Measurements from ENCODE around the gene COL4A2. TPM values are rescaled to one million over a fixed set of nuclear protein-coding genes. Genes with fewer than 3 reads are reported as not detected.

The COL4A2 gene
- total RNA-seq, 8 experiments from 2014 or later = 3.5 to 379 (median 30.2) TPM

DNA sequence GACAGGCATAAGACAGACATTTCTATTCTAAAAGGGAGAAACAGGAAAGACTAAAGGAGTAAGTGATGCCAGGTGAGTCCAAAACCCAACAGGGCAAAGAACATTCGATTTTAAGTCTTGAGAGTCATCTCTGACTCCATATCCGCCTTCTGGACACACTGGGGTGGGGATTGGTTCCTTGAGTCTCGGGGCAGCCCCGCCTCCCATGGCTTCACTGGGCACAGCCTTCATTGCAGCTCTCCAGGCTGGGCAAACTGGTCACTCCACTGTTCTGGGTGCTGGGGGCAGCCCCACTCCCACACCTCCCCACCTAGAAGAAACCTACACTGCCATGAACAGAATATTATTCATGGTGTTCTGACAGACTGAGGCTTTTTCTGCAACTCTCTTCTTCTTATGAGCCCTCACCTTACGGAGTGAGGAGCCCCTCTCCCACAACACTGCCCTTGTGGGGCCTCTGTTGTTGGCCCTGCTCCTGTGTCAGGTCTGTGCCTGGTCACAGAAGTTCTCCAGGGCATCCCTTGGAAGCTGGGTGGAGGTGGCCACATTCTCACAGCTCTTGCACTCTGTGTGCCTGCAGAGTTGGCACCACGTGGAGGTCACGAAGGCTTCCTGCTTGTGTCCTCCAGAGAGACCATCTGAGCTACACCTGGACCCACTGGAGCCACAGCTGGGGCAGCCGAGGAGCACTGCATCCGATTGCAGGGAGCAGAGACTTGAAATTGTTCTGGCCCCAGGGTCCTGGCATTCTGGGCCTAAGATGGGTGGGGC, 95.4 kb downstream of the COL4A2 start:
- in situ Hi-C loops (cut with MboI; ENCODE audit: low pct_unique_long_range_greater_than_20kb in 2 of 9, low sequenced_read_pairs in 9 of 9, unreplicated experiment in 9 of 9) = loop anchor here in 5 of 9 experiments (25.0 kb wide), 1 partner anchor 165 kb away; no protein-coding TSS in a partner anchor
- peaks cover 0 to 4% of the 10 kb centered on the region in 2 donors for H3K4me1 ChIP-seq (replicated peaks in 1 of 2)

DNA sequence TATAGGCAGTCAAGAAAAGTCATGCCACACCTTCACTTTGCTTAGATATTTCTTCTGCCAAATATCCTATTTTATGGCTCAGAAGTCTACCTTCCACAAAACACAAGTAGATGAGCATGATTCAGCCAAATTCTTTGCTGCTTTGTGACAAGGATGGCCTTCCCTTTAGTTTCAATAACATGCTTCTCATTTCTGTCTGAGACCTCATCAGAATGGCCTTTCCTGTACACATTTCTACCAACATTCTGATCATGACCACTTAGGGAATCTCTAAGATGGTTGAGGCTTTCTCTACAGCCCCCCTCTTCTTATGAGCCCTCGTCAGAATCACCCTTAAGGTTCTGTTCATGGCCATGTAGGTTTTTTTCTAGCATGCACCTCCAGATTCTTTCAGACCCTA, 96.2 kb downstream of the COL4A2 start:
- 57 to 100% (median 82%) methylated on average over 1 of the region's 1 CpG; no CpG with 5 or more reads in 4 of the 10 experiments for WGBS, 10 experiments
- ATAC-seq (replicated peaks in 6 of 8) = no peak
- in situ Hi-C loops (cut with MboI; ENCODE audit: low pct_unique_long_range_greater_than_20kb in 2 of 9, low sequenced_read_pairs in 9 of 9, unreplicated experiment in 9 of 9) = loop anchor here in 5 of 9 experiments (25.0 kb wide), 1 partner anchor 166 kb away; no protein-coding TSS in a partner anchor
- no peak overlapping the region for H3K4me3 ChIP-seq
- no peak overlapping the region for H3K27ac ChIP-seq
- peaks cover 0 to 4% of the 10 kb centered on the region in 2 donors for H3K4me1 ChIP-seq (replicated peaks in 1 of 2)

More for the DNA sequence above, 95.4 kb downstream of the COL4A2 start:
- no peak for ATAC-seq (replicated peaks in 6 of 8)
- WGBS, 10 experiments = 80 to 100% (median 96%) methylated on average over 1 to 9 of the region's 9 CpGs; no CpG with 5 or more reads in 1 of the 10 experiments
- Histone ChIP-seq H3K27ac (no peak overlapping the region), H3K4me3 (no peak overlapping the region)

DNA sequence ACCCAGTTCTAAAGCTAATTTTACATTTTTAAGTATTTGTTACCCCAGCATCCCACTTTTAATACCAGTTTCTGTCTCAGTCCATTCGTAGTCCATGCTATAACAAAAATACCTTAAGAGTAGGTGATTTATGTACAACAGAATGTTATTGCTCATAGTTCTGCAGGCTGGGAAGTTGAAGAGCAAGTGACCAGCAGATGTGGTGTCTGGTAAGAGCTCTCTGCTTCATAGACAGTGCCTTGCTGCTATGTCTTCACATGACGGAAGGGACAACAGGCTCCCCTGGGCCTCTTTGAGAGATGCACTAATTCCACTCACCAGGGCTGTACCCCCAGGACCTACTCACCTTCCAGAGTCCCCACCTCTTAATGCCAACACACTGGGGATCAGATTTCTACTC, 96.6 kb downstream of the COL4A2 start:
- no peak for ATAC-seq (replicated peaks in 6 of 8)
- in situ Hi-C loops (cut with MboI; ENCODE audit: low pct_unique_long_range_greater_than_20kb in 2 of 9, low sequenced_read_pairs in 9 of 9, unreplicated experiment in 9 of 9) = loop anchor here in 5 of 9 experiments (25.0 kb wide), 1 partner anchor 166 kb away; no protein-coding TSS in a partner anchor
- no peak overlapping the region for H3K4me3 ChIP-seq
- 0 to 80% (median 43%) methylated on average over 1 to 2 of the region's 2 CpGs; no CpG with 5 or more reads in 3 of the 10 experiments for WGBS, 10 experiments
- peaks cover 0 to 4% of the 10 kb centered on the region in 2 donors for H3K4me1 ChIP-seq (replicated peaks in 1 of 2)
- H3K27ac ChIP-seq = no peak overlapping the region

DNA sequence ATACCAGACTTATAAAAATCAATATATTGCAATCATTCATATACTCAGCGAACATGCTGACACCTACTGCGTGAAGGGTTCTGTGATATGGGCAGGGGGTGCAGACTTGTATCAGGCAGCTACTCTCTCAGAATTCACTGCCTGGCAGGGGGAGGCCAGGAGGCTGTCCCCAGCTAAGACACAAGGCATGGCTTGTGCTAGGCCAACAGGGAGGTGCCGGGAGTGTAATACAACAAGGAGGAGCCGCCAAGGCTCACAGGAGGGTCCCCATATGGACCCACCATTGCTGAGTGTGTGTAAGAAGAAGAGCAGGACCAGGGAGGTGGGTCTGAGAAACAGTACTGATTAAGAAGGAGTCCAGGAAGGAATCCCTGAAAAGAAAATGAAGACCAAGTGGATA, 97.2 kb downstream of the COL4A2 start:
- H3K27ac ChIP-seq = no peak overlapping the region
- 83 to 100% (median 100%) methylated on average over 1 to 4 of the region's 4 CpGs; no CpG with 5 or more reads in 1 of the 10 experiments for WGBS, 10 experiments
- no peak overlapping the region for H3K4me3 ChIP-seq
- H3K4me1 ChIP-seq (replicated peaks in 1 of 2) = peaks cover 0 to 4% of the 10 kb centered on the region in 2 donors
- ATAC-seq (replicated peaks in 6 of 8) = peak in 1 of 8 experiments; percentile 27
- in situ Hi-C loops (cut with MboI; ENCODE audit: low pct_unique_long_range_greater_than_20kb in 2 of 9, low sequenced_read_pairs in 9 of 9, unreplicated experiment in 9 of 9) = loop anchor here in 5 of 9 experiments (25.0 kb wide), 1 partner anchor 167 kb away; no protein-coding TSS in a partner anchor

DNA sequence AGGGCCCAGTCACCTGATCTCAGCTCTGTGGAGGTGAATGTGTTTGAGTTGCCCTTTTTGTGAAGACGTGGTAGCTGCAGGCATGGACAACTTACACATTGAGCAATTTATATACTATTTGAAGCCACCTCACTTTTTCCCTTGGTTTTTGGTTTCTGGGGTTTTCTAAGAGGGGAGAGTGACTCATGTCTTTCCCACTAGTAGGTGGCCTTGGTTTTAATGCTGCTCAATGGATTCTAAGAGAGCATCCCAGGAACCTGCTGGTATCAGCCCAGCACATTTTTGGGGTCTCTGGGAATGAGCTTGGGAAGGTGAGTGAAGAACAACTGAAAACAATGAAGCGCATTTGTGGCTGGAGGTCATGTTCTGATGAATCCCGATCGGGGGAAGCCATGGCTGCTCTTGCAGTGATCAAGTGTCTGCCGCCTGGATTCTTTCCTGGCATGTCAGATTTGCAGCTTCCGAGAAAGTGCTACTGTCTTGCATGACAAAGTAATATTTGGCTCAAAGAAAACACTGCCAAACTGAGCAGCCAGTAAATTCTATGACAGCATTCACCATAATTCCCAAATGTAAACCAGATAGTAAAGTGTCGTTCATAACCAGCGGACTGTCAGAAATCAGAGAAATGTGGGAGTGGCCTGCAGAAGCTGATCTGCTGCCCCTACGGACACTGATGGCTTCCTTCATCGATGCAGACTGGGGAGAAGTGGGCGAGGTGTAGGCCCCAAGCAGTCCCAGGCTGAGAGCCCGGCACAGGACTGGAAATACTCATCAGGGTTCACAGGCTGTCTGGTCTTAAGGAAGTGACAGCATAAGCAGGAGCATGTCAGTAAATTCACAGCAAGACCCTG, 98.7 kb downstream of the COL4A2 start:
- WGBS, 10 experiments = 0 to 83% (median 78%) methylated on average over 1 to 8 of the region's 12 CpGs; no CpG with 5 or more reads in 2 of the 10 experiments
- ATAC-seq (replicated peaks in 6 of 8) = peak in 4 of 8 experiments; percentile 9 to 88 (median 48)
- in situ Hi-C loops (cut with MboI; ENCODE audit: low pct_unique_long_range_greater_than_20kb in 2 of 9, low sequenced_read_pairs in 9 of 9, unreplicated experiment in 9 of 9) = loop anchor here in 5 of 9 experiments (25.0 kb wide), 1 partner anchor 169 kb away; no protein-coding TSS in a partner anchor
- Histone ChIP-seq H3K27ac (no peak overlapping the region), H3K4me3 (no peak overlapping the region), H3K4me1 (replicated peaks in 1 of 2) (peaks cover 0 to 4% of the 10 kb centered on the region in 2 donors)

DNA sequence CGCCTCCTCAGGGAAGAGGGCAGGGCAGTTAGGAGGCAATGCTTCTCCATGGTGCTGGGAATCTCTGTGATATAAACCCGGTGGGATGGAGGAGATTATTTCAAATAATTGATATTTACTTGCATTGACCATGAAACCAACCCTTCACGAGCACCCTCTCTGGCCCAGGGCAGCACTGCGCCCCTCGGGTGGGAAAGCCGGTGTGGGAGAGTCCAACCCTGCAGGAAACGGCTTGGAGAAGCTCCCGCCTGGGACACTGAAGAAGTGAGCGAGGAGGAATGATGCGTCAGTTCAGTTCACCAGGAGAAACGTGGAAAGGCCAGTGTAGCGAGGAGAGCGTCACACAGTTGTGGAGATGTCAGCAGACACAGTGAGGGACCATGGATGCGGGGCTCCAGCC, 99.9 kb downstream of the COL4A2 start:
- in situ Hi-C loops (cut with MboI; ENCODE audit: low pct_unique_long_range_greater_than_20kb in 2 of 9, low sequenced_read_pairs in 9 of 9, unreplicated experiment in 9 of 9) = loop anchor here in 5 of 9 experiments (25.0 kb wide), 1 partner anchor 170 kb away; no protein-coding TSS in a partner anchor
- ATAC-seq (replicated peaks in 6 of 8) = no peak
- Histone ChIP-seq H3K4me3 (no peak overlapping the region), H3K27ac (no peak overlapping the region), H3K4me1 (replicated peaks in 1 of 2) (peaks cover 2 to 8% of the 10 kb centered on the region in 2 donors)
- 60 to 100% (median 91%) methylated on average over 1 to 10 of the region's 14 CpGs; no CpG with 5 or more reads in 3 of the 10 experiments for WGBS, 10 experiments

DNA sequence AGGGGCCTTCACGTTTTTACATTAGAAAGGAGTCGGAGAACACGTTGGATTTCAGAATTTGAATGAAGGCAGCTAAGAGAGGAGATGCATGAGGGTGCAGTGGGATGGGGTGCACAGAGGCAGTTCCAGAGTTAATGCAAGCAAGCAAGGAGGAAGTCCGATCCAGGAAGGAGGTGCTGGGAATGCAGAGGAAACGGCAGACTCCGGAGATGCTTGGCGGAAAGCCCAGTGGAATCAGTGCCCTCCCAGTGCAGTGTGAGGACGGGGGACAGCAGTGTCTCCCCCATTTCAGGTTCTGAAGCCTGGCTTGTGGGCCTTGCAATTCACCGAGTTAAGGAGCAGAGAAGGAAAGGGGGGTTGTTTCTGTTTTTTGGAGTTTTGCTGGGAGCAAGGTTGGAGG, 100.4 kb downstream of the COL4A2 start:
- ATAC-seq (replicated peaks in 6 of 8) = no peak
- WGBS, 10 experiments = 0 to 100% (median 55%) methylated on average over 1 to 3 of the region's 9 CpGs; no CpG with 5 or more reads in 4 of the 10 experiments
- in situ Hi-C loops (cut with MboI; ENCODE audit: low pct_unique_long_range_greater_than_20kb in 2 of 9, low sequenced_read_pairs in 9 of 9, unreplicated experiment in 9 of 9) = loop anchor here in 5 of 9 experiments (25.0 kb wide), 1 partner anchor 170 kb away; no protein-coding TSS in a partner anchor
- peaks cover 5 to 9% of the 10 kb centered on the region in 2 donors for H3K4me1 ChIP-seq (replicated peaks in 1 of 2)
- no peak overlapping the region for H3K4me3 ChIP-seq
- no peak overlapping the region for H3K27ac ChIP-seq

DNA sequence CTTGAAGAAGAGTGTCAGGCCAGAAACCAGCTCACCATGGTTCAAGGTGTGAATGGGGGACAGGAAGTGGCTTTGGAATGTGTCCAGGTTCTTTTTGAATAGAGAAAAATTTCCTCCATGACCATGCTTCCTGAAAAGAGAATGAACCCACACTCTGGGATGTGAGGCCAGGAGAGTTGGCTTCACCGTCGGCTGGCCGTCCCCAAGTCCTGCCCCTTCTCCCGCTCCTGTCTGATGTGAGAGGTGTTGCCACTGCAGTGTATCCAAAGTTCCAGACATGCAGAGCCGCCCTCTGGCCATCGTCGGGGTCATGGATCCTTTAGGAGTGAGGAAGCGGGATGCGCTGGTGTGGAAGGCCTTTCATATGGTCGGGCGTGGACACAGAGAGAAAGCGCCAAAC, 101.2 kb downstream of the COL4A2 start:
- no peak for ATAC-seq (replicated peaks in 6 of 8)
- WGBS, 10 experiments = 100% methylated on average over 1 to 2 of the region's 12 CpGs; no CpG with 5 or more reads in 8 of the 10 experiments
- in situ Hi-C loops (cut with MboI; ENCODE audit: low pct_unique_long_range_greater_than_20kb in 2 of 9, low sequenced_read_pairs in 9 of 9, unreplicated experiment in 9 of 9) = loop anchor here in 5 of 9 experiments (25.0 kb wide), 1 partner anchor 171 kb away; no protein-coding TSS in a partner anchor

DNA sequence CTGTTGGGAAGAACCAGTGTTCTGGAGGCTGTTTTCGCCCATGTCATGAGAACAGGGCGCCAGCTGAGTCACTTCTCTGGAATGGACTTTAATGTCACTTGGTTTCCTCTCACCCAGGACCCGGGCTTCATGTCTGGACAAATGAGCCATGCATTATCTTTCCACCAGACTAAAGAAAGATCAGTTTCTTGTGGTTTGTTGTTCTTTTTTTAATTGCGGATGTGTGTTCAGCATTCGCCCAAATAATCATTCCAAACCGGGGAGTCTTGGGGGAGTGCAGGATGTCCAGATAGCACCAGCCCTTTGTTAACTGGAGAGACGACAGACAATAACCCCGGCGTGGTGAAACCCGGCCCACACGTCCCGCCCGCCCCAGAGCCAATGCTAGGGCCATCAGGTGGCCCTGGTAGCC, 102.5 kb downstream of the COL4A2 start:
- no peak for ATAC-seq (replicated peaks in 6 of 8)
- 86 to 100% (median 96%) methylated on average over 1 to 11 of the region's 13 CpGs; no CpG with 5 or more reads in 2 of the 10 experiments for WGBS, 10 experiments
- in situ Hi-C loops (cut with MboI; ENCODE audit: low pct_unique_long_range_greater_than_20kb in 2 of 9, low sequenced_read_pairs in 9 of 9, unreplicated experiment in 9 of 9) = loop anchor here in 5 of 9 experiments (25.0 kb wide), 1 partner anchor 172 kb away; no protein-coding TSS in a partner anchor
- Histone ChIP-seq H3K4me1 (replicated peaks in 1 of 2) (peaks cover 6 to 9% of the 10 kb centered on the region in 2 donors), H3K4me3 (no peak overlapping the region), H3K27ac (no peak overlapping the region)

More for the DNA sequence above, 101.2 kb downstream of the COL4A2 start:
- no peak overlapping the region for H3K27ac ChIP-seq
- no peak overlapping the region for H3K4me3 ChIP-seq
- H3K4me1 ChIP-seq (replicated peaks in 1 of 2) = peaks cover 6 to 9% of the 10 kb centered on the region in 2 donors

DNA sequence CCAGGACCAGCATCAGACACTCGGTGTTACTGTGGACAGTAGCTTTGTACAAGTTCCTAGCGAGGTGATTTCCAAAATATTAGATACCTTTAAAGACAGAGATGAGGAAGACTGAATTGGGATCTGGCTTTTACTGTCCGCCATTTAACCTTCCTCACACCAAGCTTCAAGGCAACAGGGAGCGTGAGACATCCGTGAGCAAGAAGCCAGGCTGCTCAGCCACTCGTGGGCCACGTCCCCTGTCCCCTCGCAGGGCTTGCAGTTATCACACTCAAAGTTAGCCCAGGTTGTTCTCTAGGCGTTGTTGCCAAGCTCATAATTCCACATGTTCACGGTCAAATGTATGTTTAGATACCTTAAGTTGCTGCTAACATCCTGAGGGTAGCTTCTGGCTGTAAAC, 102.9 kb downstream of the COL4A2 start:
- no peak overlapping the region for H3K27ac ChIP-seq
- 0 to 100% (median 96%) methylated on average over 1 to 9 of the region's 10 CpGs; no CpG with 5 or more reads in 1 of the 10 experiments for WGBS, 10 experiments
- in situ Hi-C loops (cut with MboI; ENCODE audit: low pct_unique_long_range_greater_than_20kb in 2 of 9, low sequenced_read_pairs in 9 of 9, unreplicated experiment in 9 of 9) = loop anchor here in 5 of 9 experiments (25.0 kb wide), 1 partner anchor 173 kb away; no protein-coding TSS in a partner anchor
- no peak for ATAC-seq (replicated peaks in 6 of 8)
- no peak overlapping the region for H3K4me3 ChIP-seq
- H3K4me1 ChIP-seq (replicated peaks in 1 of 2) = peaks cover 6 to 9% of the 10 kb centered on the region in 2 donors

DNA sequence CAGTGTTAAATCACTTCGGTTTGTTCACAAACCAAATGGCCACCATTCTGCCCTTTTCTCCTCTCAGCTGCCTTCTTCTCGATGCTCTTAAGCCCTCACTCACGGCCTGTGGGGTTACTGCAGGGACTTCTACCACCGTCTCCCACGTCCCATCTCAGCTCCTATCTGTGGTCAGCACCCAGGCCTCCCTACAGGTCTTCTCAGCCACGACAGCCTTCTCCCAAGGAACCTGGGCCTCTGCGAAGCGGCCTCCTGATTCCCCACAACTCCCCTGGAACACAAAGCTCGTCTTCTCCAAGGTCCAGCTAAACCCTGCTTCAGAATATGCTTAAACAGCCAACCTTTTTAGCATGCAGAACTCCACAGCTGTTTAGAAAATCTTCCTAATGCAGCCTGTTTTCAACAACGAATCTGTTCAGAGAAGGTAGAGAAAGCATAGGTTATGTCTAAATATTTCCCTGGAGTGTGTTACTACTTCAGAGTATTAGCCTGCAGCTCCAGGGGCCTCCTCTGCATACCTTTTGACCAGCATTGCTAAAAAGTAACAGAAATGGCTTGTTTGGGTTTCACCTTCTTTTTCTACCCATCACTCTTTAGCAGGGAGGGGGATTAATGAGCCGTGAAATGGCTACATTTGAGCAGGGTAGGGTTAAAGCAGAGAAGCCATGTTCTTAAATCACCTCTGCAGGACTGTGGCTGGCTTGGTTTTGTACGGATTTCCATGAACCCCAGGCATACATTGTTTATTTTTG, 104.0 kb downstream of the COL4A2 start:
- in situ Hi-C loops (cut with MboI; ENCODE audit: low pct_unique_long_range_greater_than_20kb in 2 of 9, low sequenced_read_pairs in 9 of 9, unreplicated experiment in 9 of 9) = loop anchor here in 5 of 9 experiments (25.0 kb wide), 1 partner anchor 174 kb away; no protein-coding TSS in a partner anchor
- Histone ChIP-seq H3K27ac (no peak overlapping the region), H3K4me3 (no peak overlapping the region), H3K4me1 (replicated peaks in 1 of 2) (peaks cover 6 to 7% of the 10 kb centered on the region in 2 donors)
- ATAC-seq (replicated peaks in 6 of 8) = no peak
- WGBS, 10 experiments = 59 to 100% (median 78%) methylated on average over 1 to 10 of the region's 12 CpGs; no CpG with 5 or more reads in 2 of the 10 experiments
